Tibial artery (tissue), 4 donors: Measurements from ENCODE around the gene NAP1L1.

Source experiments
- DNase-seq, 2 donors: peaks; one replicate each; pipeline ENCODE4 v3.0.0-alpha.2; 2019
- H3K27ac ChIP-seq, 2 donors: fragments of 200-600 bp; sonication (generic) in 1 of 2; 1 replicate in 1 of 2; 2 replicates in 1 of 2; pipeline ENCODE4 v1.5.1; 2018 to 2019; ENCODE audit warnings: mild to moderate bottlenecking in 1 of 2
- H3K27me3 ChIP-seq, 2 donors: fragments of 200-600 bp; sonication (generic) in 1 of 2; one replicate each; pipeline versions ENCODE4 v1.5.1 to v1.6.0; 2016 to 2019
- H3K36me3 ChIP-seq, 3 donors: fragments of 200-600 bp; sonication (generic) in 2 of 3; one replicate each; pipeline ENCODE4 v1.5.1; 2016 to 2019; ENCODE audit warnings: mild to moderate bottlenecking in 2 of 3
- H3K4me1 ChIP-seq, 4 donors: fragments of 200-600 bp; sonication (generic) in 2 of 4; 1 replicate in 3 of 4; 2 replicates in 1 of 4; pipeline ENCODE4 v1.5.1; 2016 to 2019
- H3K4me3 ChIP-seq, 2 donors: fragments of 200-600 bp; sonication (generic) in 1 of 2; 1 replicate in 1 of 2; 2 replicates in 1 of 2; pipeline ENCODE4 v1.5.1; 2018 to 2019; ENCODE audit warnings: mild to moderate bottlenecking in 2 of 2
- H3K9me3 ChIP-seq, 3 donors: fragments of 200-600 bp; sonication (generic) in 1 of 3; one replicate each; pipeline ENCODE4 v1.5.1; 2016 to 2019
- CTCF ChIP-seq, 2 experiments: fragments of 200-600 bp in 1 of 2; fragments of 450-650 bp in 1 of 2; IDR thresholded peaks; one replicate each; pipeline ENCODE4 v1.5.1; 2017 to 2019; ENCODE audit warnings: antibody characterized with exemption in 2 of 2, mild to moderate bottlenecking in 1 of 2, moderate library complexity in 1 of 2
- intact Hi-C: fragments of 100-400 bp; cut with DNase I; formaldehyde crosslinking; loops from one replicate; pipeline ENCODE4 v1.15.0; 2023; ENCODE audit warnings: low total_unique reads

NAP1L1 gene

GRCh38 chr12:76007640-76008039 lies 76.8 kb downstream of the NAP1L1 start:
- H3K36me3 ChIP-seq = no peaks in the 10 kb centered on the region
- no peaks in the 10 kb centered on the region for H3K27me3 ChIP-seq
- intact Hi-C loops = no loop called here
- H3K4me1 ChIP-seq = no peaks in the 10 kb centered on the region
- no peaks in the 10 kb centered on the region for H3K9me3 ChIP-seq
- H3K4me3 ChIP-seq = no peak overlapping the region
- no peak overlapping the region for H3K27ac ChIP-seq
- TF ChIP-seq CTCF (IDR thresholded peaks at IDR 0.05) = no peak
- no peak for DNase-seq

GRCh38 chr12:76006028-76006925 lies 78.2 kb downstream of the NAP1L1 start:
- Histone ChIP-seq H3K4me3 (no peak overlapping the region), H3K27me3 (no peaks in the 10 kb centered on the region), H3K4me1 (no peaks in the 10 kb centered on the region), H3K36me3 (no peaks in the 10 kb centered on the region), H3K9me3 (no peaks in the 10 kb centered on the region), H3K27ac (no peak overlapping the region)
- intact Hi-C loops = no loop called here
- TF ChIP-seq CTCF (IDR thresholded peaks at IDR 0.05) = no peak
- DNase-seq = no peak

- H3K4me3 ChIP-seq = no peak overlapping the region
- DNase-seq = no peak
- no peaks in the 10 kb centered on the region for H3K4me1 ChIP-seq
- H3K36me3 ChIP-seq = no peaks in the 10 kb centered on the region
- H3K27me3 ChIP-seq = no peaks in the 10 kb centered on the region
- intact Hi-C loops = no loop called here
- no peak overlapping the region for H3K27ac ChIP-seq
- TF ChIP-seq CTCF (IDR thresholded peaks at IDR 0.05) = no peak
- H3K9me3 ChIP-seq = no peaks in the 10 kb centered on the region
Observed at GRCh38 chr12:76003355-76003638, 81.2 kb downstream of the NAP1L1 start.

GRCh38 chr12:76002598-76003354 lies 81.7 kb downstream of the NAP1L1 start:
- no peak for TF ChIP-seq CTCF (IDR thresholded peaks at IDR 0.05)
- H3K9me3 ChIP-seq = no peaks in the 10 kb centered on the region
- H3K4me3 ChIP-seq = no peak overlapping the region
- intact Hi-C loops = no loop called here
- H3K27me3 ChIP-seq = no peaks in the 10 kb centered on the region
- no peak for DNase-seq
- no peaks in the 10 kb centered on the region for H3K36me3 ChIP-seq
- H3K27ac ChIP-seq = no peak overlapping the region
- H3K4me1 ChIP-seq = no peaks in the 10 kb centered on the region

- Histone ChIP-seq H3K4me3 (no peak overlapping the region), H3K27ac (no peak overlapping the region), H3K36me3 (no peaks in the 10 kb centered on the region), H3K27me3 (no peaks in the 10 kb centered on the region), H3K9me3 (no peaks in the 10 kb centered on the region), H3K4me1 (peaks cover 0 to 9% (median 0%) of the 10 kb centered on the region in 4 donors)
- DNase-seq = no peak
- intact Hi-C loops = no loop called here
- TF ChIP-seq CTCF (IDR thresholded peaks at IDR 0.05) = no peak
Observed at GRCh38 chr12:75998292-75999063, 86.0 kb downstream of the NAP1L1 start.
